MM.1S (cell line): ENCODE data around the gene ZNF273.
"Not testable (repeated sequence)": the region's sequence is repeated elsewhere in the genome, so short reads cannot be mapped to it uniquely, and the experiment has no call there.

Experiments
- DNase-seq: peaks from one replicate; pipeline ENCODE4 v3.0.0-alpha.2; 2015
- H2AFZ ChIP-seq: fragments of 300-600 bp; sonication (generic); 2 replicates; pipeline ENCODE4 v1.6.0; 2016; ENCODE audit warnings: antibody characterized with exemption, low read length
- H3F3A ChIP-seq: fragments of 300-600 bp; sonication (generic); 2 replicates; pipeline ENCODE4 v1.6.1; 2016; ENCODE audit warnings: mild to moderate bottlenecking, antibody characterized with exemption, low read length, moderate library complexity, mixed read lengths; ENCODE audit not compliant: insufficient read depth
- H3K27ac ChIP-seq: fragments of 300-600 bp; sonication (generic); 2 replicates; pipeline ENCODE4 v1.5.1; 2016; ENCODE audit warnings: mild to moderate bottlenecking, low read length
- H3K27me3 ChIP-seq: fragments of 300-600 bp; sonication (generic); replicated peaks from 2 replicates; pipeline ENCODE4 v1.6.0; 2016; ENCODE audit warnings: low read length; ENCODE audit not compliant: insufficient read depth
- H3K36me3 ChIP-seq: fragments of 300-600 bp; sonication (generic); replicated peaks from 2 replicates; pipeline ENCODE4 v1.6.1; 2016; ENCODE audit warnings: mild to moderate bottlenecking, low read length, mixed read lengths; ENCODE audit not compliant: insufficient read depth
- H3K4me1 ChIP-seq: fragments of 300-600 bp; sonication (generic); 2 replicates; pipeline ENCODE4 v1.6.1; 2016; ENCODE audit warnings: low read length, mixed read lengths
- H3K4me2 ChIP-seq: fragments of 300-600 bp; sonication (generic); 2 replicates; pipeline ENCODE4 v1.6.0; 2016; ENCODE audit warnings: low read depth, low read length
- H3K4me3 ChIP-seq: fragments of 300-600 bp; sonication (generic); 2 replicates; pipeline ENCODE4 v1.5.1; 2016; ENCODE audit warnings: low read length, mixed read lengths
- H3K79me2 ChIP-seq: fragments of 300-600 bp; sonication (generic); 2 replicates; pipeline ENCODE4 v1.6.1; 2016; ENCODE audit warnings: mixed run types, low read length, mixed read lengths
- H3K9ac ChIP-seq: fragments of 300-600 bp; sonication (generic); 2 replicates; pipeline ENCODE4 v1.6.1; 2016; ENCODE audit warnings: low read length, mixed read lengths
- H3K9me2 ChIP-seq: fragments of 300-600 bp; sonication (generic); replicated peaks from 2 replicates; pipeline ENCODE4 v1.6.1; 2016; ENCODE audit warnings: mild to moderate bottlenecking, low read length, mixed read lengths; ENCODE audit not compliant: insufficient read depth
- H3K9me3 ChIP-seq: fragments of 300-600 bp; sonication (generic); replicated peaks from 2 replicates; pipeline ENCODE4 v1.6.1; 2016; ENCODE audit warnings: mild to moderate bottlenecking, low read length, mixed read lengths; ENCODE audit not compliant: insufficient read depth
- H4K20me1 ChIP-seq: fragments of 300-600 bp; sonication (generic); 2 replicates; pipeline ENCODE4 v1.6.1; 2016; ENCODE audit warnings: mild to moderate bottlenecking, low read length, moderate library complexity, mixed read lengths; ENCODE audit not compliant: insufficient read depth
- EZH2 ChIP-seq: fragments of 300-600 bp; sonication (generic); optimal IDR thresholded peaks from 2 replicates; pipeline ENCODE3; 2017; ENCODE audit warnings: low read depth, mild to moderate bottlenecking, antibody characterized with exemption, low read length, mixed read lengths
- EZH2phosphoT487 ChIP-seq: fragments of 300-600 bp; sonication (generic); IDR thresholded peaks from 2 replicates; pipeline ENCODE4 v1.6.1; 2018; ENCODE audit warnings: antibody characterized with exemption, low read length
- TF ChIP-seq, protein P1 (sequence below): fragments of 300-600 bp; sonication (generic); IDR thresholded peaks from 2 replicates; pipeline ENCODE4 v1.5.1; 2016; ENCODE audit warnings: antibody characterized with exemption, low read length, mixed read lengths

ZNF273 gene

GRCh38 chr7:64888901-64889685 is 14.0 kb upstream of the ZNF273 start:
- TF ChIP-seq, protein P1, sequence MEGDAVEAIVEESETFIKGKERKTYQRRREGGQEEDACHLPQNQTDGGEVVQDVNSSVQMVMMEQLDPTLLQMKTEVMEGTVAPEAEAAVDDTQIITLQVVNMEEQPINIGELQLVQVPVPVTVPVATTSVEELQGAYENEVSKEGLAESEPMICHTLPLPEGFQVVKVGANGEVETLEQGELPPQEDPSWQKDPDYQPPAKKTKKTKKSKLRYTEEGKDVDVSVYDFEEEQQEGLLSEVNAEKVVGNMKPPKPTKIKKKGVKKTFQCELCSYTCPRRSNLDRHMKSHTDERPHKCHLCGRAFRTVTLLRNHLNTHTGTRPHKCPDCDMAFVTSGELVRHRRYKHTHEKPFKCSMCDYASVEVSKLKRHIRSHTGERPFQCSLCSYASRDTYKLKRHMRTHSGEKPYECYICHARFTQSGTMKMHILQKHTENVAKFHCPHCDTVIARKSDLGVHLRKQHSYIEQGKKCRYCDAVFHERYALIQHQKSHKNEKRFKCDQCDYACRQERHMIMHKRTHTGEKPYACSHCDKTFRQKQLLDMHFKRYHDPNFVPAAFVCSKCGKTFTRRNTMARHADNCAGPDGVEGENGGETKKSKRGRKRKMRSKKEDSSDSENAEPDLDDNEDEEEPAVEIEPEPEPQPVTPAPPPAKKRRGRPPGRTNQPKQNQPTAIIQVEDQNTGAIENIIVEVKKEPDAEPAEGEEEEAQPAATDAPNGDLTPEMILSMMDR = no peak
- TF ChIP-seq EZH2phosphoT487 (no peak), EZH2 (no peak)
- DNase-seq = no peak
- peaks cover 22% of the 10 kb centered on the region for H3K4me1 ChIP-seq
- no peak overlapping the region for H3K27ac ChIP-seq
- H3K36me3 ChIP-seq = no peaks in the 10 kb centered on the region
- H3K79me2 ChIP-seq = no peaks in the 10 kb centered on the region
- H3K4me3 ChIP-seq = no peak overlapping the region
- H3K9me3 ChIP-seq = no peaks in the 10 kb centered on the region
- H3F3A ChIP-seq = peaks cover 13% of the 10 kb centered on the region; the same call in 1 of the 2 replicates
- no peaks in the 10 kb centered on the region for H3K27me3 ChIP-seq
- H2AFZ ChIP-seq = no peak overlapping the region
- H3K9ac ChIP-seq = no peak overlapping the region
- no peak overlapping the region for H3K4me2 ChIP-seq
- no peaks in the 10 kb centered on the region for H4K20me1 ChIP-seq
- no peaks in the 10 kb centered on the region for H3K9me2 ChIP-seq

DNA sequence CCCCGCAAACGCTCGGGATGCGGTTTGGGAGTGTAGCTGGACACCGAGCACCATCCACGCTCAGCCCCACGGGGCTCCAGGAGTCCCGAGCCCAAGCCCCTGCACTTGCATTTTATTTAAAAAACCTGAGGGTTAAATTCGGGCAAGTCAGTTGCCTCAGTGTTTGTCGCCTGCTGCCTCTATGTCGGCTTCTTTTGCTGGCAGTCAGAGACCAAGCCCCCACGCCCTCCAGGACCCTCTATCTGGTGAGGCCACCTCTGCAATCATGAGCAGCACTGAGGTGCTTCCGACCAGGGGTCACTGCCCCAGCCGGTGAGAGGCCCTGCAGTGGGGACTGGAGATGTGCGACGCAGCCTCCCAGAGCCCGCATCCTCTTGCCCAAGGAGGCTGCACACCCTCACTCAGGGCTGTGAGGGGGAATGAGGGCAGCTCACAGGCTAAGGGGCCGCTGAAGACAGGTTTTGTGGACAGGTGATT is 13.3 kb upstream of the ZNF273 start:
- peaks cover 22% of the 10 kb centered on the region for H3K4me1 ChIP-seq

DNA sequence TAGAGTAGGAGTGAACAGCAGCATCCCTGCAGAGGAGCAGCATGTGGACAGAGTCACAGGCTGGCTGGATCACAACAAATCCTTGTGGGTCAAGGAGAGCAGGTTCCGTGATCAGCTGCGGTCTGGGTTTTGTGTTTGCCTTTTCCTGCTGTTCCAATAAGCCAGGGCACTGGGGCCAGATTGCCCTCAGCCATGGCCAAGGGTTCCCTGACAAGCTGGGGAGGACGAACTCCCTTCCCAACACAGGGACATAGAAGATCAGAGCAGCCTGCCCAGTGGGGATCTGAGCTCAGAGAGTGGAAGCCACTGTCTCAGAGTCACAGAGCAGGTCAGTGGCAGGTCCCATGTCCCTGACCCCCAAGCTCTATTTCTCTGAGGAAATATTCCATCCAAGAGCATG is 12.8 kb upstream of the ZNF273 start:
- not testable (repeated sequence) for H3K9me2 ChIP-seq, H3K27ac ChIP-seq, H3K9ac ChIP-seq, H4K20me1 ChIP-seq, H3K27me3 ChIP-seq, H3K4me3 ChIP-seq, H3K9me3 ChIP-seq, H3K36me3 ChIP-seq, H3K4me2 ChIP-seq, DNase-seq, H3K79me2 ChIP-seq, H2AFZ ChIP-seq
- Histone ChIP-seq H3K4me1 (peaks cover 20% of the 10 kb centered on the region), H3F3A (peaks cover 13% of the 10 kb centered on the region; the same call in 1 of the 2 replicates)

More for the DNA sequence above, 13.3 kb upstream of the ZNF273 start:
- no peaks in the 10 kb centered on the region for H3K9me3 ChIP-seq
- H2AFZ ChIP-seq = no peak overlapping the region
- no peaks in the 10 kb centered on the region for H3K36me3 ChIP-seq
- no peak for DNase-seq
- no peaks in the 10 kb centered on the region for H3K79me2 ChIP-seq
- peaks cover 13% of the 10 kb centered on the region; the same call in 1 of the 2 replicates for H3F3A ChIP-seq
- no peaks in the 10 kb centered on the region for H4K20me1 ChIP-seq
- no peak overlapping the region for H3K4me3 ChIP-seq
- no peaks in the 10 kb centered on the region for H3K9me2 ChIP-seq
- H3K27ac ChIP-seq = no peak overlapping the region
- H3K9ac ChIP-seq = no peak overlapping the region
- no peaks in the 10 kb centered on the region for H3K27me3 ChIP-seq
- no peak for TF ChIP-seq EZH2phosphoT487
- TF ChIP-seq EZH2 = no peak
- TF ChIP-seq, protein P1 = no peak
- no peak overlapping the region for H3K4me2 ChIP-seq

GRCh38 chr7:64890761-64891362 is 12.2 kb upstream of the ZNF273 start:
- no peak overlapping the region for H3K4me2 ChIP-seq
- H3K27ac ChIP-seq = no peak overlapping the region
- no peaks in the 10 kb centered on the region for H3K36me3 ChIP-seq
- no peaks in the 10 kb centered on the region for H3K9me2 ChIP-seq
- H3K9ac ChIP-seq = no peak overlapping the region
- peaks cover 8% of the 10 kb centered on the region; the same call in 1 of the 2 replicates for H3F3A ChIP-seq
- DNase-seq = no peak
- H3K9me3 ChIP-seq = no peaks in the 10 kb centered on the region
- no peaks in the 10 kb centered on the region for H3K27me3 ChIP-seq
- H2AFZ ChIP-seq = no peak overlapping the region
- no peaks in the 10 kb centered on the region for H3K79me2 ChIP-seq
- peaks cover 14% of the 10 kb centered on the region for H3K4me1 ChIP-seq
- no peaks in the 10 kb centered on the region for H4K20me1 ChIP-seq
- no peak overlapping the region for H3K4me3 ChIP-seq
- TF ChIP-seq, protein P1 = no peak
- TF ChIP-seq EZH2 (no peak), EZH2phosphoT487 (no peak)

DNA sequence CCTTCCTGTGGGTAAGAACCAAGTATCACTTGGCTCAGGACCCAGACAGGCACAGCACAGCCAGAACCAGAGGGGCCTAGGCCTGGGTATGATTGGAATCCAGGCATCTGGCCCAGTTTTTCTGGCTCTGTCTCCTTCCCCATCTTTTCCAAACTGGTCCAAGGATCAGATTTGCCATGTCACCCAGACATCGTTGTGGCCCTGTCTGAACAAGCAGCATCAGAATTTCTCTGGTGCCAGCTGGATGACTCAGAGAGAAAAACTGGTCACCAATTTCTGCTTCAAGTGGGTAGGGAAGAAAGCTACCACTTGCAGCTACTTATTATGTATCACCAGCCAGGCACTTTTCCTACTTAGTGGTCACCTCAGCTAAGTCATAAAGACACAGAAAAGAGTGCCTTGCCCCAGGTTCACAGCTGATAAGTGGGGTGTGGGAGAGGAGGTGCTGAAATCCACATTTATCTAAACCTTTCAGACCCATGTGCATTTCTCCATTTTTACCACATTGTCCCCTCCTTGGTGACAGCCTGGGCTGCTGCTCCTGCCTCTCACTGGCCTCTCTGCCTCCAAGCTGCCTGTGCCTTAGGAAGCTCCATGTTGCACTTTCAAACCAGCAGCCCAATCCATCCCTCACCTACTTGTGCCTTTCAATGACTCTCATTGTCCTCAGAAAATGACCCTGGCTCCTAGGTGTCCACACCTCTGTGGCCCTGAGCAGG is 11.6 kb upstream of the ZNF273 start:
- not testable (repeated sequence) for H3K9me3 ChIP-seq, H3K79me2 ChIP-seq, H4K20me1 ChIP-seq, H3F3A ChIP-seq, H2AFZ ChIP-seq, H3K9ac ChIP-seq, H3K4me2 ChIP-seq, DNase-seq, H3K27me3 ChIP-seq, H3K9me2 ChIP-seq, H3K4me1 ChIP-seq, H3K4me3 ChIP-seq, H3K36me3 ChIP-seq, H3K27ac ChIP-seq
